OCI-LY1 (cell line): ENCODE results near the gene CEACAM20.

Experiments
- CTCF ChIP-seq: fragments of 200-600 bp; sonication (generic), shearing (Covaris generic); IDR thresholded peaks from 2 replicates; pipeline ENCODE4 v1.5.1; 2017; ENCODE audit warnings: mild to moderate bottlenecking, antibody characterized with exemption, low read length, moderate library complexity, mixed read lengths
- EZH2 ChIP-seq: fragments of 200-600 bp; sonication (generic), shearing (Covaris generic); IDR thresholded peaks from 2 replicates; pipeline ENCODE4 v1.8.0; 2017; ENCODE audit warnings: borderline replicate concordance, mixed run types, mild to moderate bottlenecking, antibody characterized with exemption, low read length, moderate library complexity, mixed read lengths

DNA sequence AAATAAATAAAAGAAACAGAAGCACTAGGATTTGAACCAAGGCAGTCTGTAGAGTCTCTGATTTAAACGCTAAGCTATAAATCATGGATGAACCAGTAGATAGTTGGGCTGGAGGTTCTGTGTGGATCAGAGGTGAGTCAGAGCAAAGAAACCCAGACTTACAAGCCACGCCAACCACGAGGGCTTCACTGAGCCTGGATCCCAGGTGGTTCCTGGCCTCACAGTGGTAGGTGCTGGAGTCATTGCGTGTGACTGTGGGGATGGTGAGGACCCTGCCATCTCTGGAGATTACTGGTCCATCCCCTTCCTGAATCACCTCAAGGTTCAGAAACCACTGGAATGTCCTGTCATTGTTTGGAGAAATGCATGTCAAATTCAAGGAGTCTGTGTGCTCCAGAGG, 19.3 kb upstream of the CEACAM20 start:
- TF ChIP-seq CTCF (no peak), EZH2 (no peak)
